ENCODE data around the gene PRCD. TPM values are rescaled to one million over a fixed set of nuclear protein-coding genes. Genes with fewer than 3 reads are reported as not detected.

PRCD gene
- total and polyA plus RNA-seq, 8 donors, result 0.72 to 12.2 (median 4.2) TPM; not detected in 3

GRCh38 chr17:76528156-76528527, 11.7 kb upstream of the PRCD start:
- DNase-seq, result no peak
- peak overlapping the region in 3 of 4 donors; percentile 10 to 15 (median 12) for H3K4me3 ChIP-seq
- no peaks in the 10 kb centered on the region for H3K9me3 ChIP-seq
- intact Hi-C loops (cut with DNase I; ENCODE audit: low total_unique reads), result no loop called here
- no peaks in the 10 kb centered on the region for H3K36me3 ChIP-seq
- peaks cover 0 to 9% (median 0%) of the 10 kb centered on the region in 3 donors for H3K27me3 ChIP-seq
- peaks cover 43 to 76% (median 57%) of the 10 kb centered on the region in 4 donors for H3K4me1 ChIP-seq
- WGBS, 5 donors, result 69 to 78% (median 71%) methylated on average over 8 to 15 of the region's 15 CpGs
- H3K27ac ChIP-seq, result peak overlapping the region; percentile 59 to 88 (median 86)
- TF ChIP-seq POLR2A (IDR thresholded peaks at IDR 0.05) (no peak), POLR2AphosphoS5 (IDR thresholded peaks at IDR 0.05) (no peak), CTCF (IDR thresholded peaks at IDR 0.05) (no peak), EP300 (IDR thresholded peaks at IDR 0.05) (no peak)

- Histone ChIP-seq H3K4me1 (peaks cover 43 to 71% (median 52%) of the 10 kb centered on the region in 4 donors), H3K27ac (peak overlapping the region; percentile 81 to 88 (median 86)), H3K4me3 (peak overlapping the region in 3 of 4 donors; percentile 10 to 15 (median 12)), H3K36me3 (no peaks in the 10 kb centered on the region), H3K27me3 (peaks cover 0 to 9% (median 0%) of the 10 kb centered on the region in 3 donors), H3K9me3 (no peaks in the 10 kb centered on the region)
- peak in 1 of 2 donors; percentile 73 for DNase-seq
- TF ChIP-seq CTCF (IDR thresholded peaks at IDR 0.05), result no peak
- no peak for TF ChIP-seq POLR2AphosphoS5 (IDR thresholded peaks at IDR 0.05)
- no peak for TF ChIP-seq EP300 (IDR thresholded peaks at IDR 0.05)
- no peak for TF ChIP-seq POLR2A (IDR thresholded peaks at IDR 0.05)
- WGBS, 5 donors, result 41 to 54% (median 45%) methylated on average over 29 to 31 of the region's 31 CpGs
- intact Hi-C loops (cut with DNase I; ENCODE audit: low total_unique reads), result no loop called here
These were observed 11.2 kb upstream of the PRCD start for GRCh38 chr17:76528528-76529223.

DNA sequence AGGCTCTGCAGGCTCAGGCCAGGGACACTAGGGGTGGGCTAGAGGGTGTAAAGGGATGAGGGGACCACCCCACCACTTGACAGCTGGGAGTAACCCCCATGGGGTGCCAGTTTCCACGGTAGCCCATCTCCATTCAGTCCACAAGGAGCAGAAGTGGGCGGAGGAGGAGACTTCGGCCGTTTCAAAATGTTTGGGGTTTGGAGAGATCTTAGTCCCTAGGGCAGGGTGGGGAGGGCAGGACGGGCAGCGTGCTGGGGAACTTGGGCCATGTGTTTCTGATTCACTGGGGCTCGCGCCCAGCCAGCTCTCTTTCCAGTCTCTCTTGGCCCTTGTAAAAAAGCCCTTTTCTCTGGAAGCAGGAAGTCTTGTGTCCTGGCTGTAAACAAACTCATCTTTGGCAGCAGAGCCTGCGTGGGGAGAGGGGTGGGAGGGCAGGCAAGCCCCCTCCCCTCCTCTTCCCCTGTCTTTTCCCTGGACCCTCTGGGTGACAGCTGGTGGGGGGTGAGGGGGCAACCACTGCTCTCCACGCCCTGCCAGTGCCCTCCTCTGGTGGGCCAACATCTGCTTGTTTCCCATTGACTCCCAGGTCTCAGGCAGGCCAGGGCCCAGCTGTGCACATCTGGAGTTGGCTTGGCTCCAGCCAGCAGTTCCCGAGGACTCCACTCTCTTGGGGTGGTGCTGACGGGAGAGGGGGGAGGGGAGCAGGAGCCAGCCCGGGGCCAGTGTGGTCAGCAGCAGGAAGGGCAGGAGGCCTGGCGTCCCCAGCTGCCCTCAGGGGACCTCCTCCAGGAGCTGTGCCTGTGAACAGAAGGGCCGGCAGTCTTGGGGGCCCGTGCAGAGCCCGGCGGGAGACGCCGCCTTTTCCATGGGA, 10.4 kb upstream of the PRCD start:
- H3K4me3 ChIP-seq, result no peak overlapping the region

More for the DNA sequence above, 10.4 kb upstream of the PRCD start:
- Histone ChIP-seq H3K36me3 (no peaks in the 10 kb centered on the region), H3K27ac (peak overlapping the region; percentile 81 to 88 (median 86)), H3K27me3 (peaks cover 0 to 9% (median 0%) of the 10 kb centered on the region in 3 donors), H3K9me3 (no peaks in the 10 kb centered on the region), H3K4me1 (peaks cover 40 to 66% (median 49%) of the 10 kb centered on the region in 4 donors)
- TF ChIP-seq POLR2A (IDR thresholded peaks at IDR 0.05), result no peak
- TF ChIP-seq CTCF (IDR thresholded peaks at IDR 0.05), result no peak
- TF ChIP-seq POLR2AphosphoS5 (IDR thresholded peaks at IDR 0.05), result peak in 2 of 3 donors; percentile 2 to 57
- no peak for TF ChIP-seq EP300 (IDR thresholded peaks at IDR 0.05)
- DNase-seq, result peak; percentile 66 to 94
- WGBS, 5 donors, result 20 to 36% (median 34%) methylated on average over 11 to 20 of the region's 20 CpGs
- intact Hi-C loops (cut with DNase I; ENCODE audit: low total_unique reads), result no loop called here

Data from stomach (tissue), 9 donors.